Duodenal mucosa (tissue), 2 donors: ENCODE results near the gene NIPAL4.

Experiments used
- H3K27ac ChIP-seq: one replicate; pipeline ENCODE4 v1.7.0; 2013; ENCODE audit warnings: low read depth, low read length
- H3K27me3 ChIP-seq, 2 donors: one replicate each; pipeline ENCODE4 v1.7.0; 2013; ENCODE audit warnings: low read length in 2 of 2, control low read depth in 1 of 2; ENCODE audit not compliant: insufficient read depth in 2 of 2, control insufficient read depth in 1 of 2
- H3K36me3 ChIP-seq, 2 donors: one replicate each; pipeline ENCODE4 v1.7.0; 2013; ENCODE audit warnings: low read length in 2 of 2, control low read depth in 1 of 2; ENCODE audit not compliant: insufficient read depth in 2 of 2, control insufficient read depth in 1 of 2
- H3K4me1 ChIP-seq, 2 donors: one replicate each; pipeline ENCODE4 v1.7.0; 2013; ENCODE audit warnings: low read length in 2 of 2, control low read depth in 1 of 2; ENCODE audit not compliant: insufficient read depth in 2 of 2, control insufficient read depth in 1 of 2
- H3K4me3 ChIP-seq, 2 donors: one replicate each; pipeline ENCODE4 v1.7.0; 2013; ENCODE audit warnings: low read length in 2 of 2, low read depth in 1 of 2
- H3K9ac ChIP-seq, 2 donors: one replicate each; pipeline ENCODE4 v1.7.0; 2013; ENCODE audit warnings: low read length in 2 of 2, low read depth in 1 of 2
- H3K9me3 ChIP-seq, 2 donors: one replicate each; pipeline ENCODE4 v1.7.0; 2013; ENCODE audit warnings: low read length in 2 of 2, control low read depth in 1 of 2; ENCODE audit not compliant: control insufficient read depth in 1 of 2

NIPAL4 gene

DNA sequence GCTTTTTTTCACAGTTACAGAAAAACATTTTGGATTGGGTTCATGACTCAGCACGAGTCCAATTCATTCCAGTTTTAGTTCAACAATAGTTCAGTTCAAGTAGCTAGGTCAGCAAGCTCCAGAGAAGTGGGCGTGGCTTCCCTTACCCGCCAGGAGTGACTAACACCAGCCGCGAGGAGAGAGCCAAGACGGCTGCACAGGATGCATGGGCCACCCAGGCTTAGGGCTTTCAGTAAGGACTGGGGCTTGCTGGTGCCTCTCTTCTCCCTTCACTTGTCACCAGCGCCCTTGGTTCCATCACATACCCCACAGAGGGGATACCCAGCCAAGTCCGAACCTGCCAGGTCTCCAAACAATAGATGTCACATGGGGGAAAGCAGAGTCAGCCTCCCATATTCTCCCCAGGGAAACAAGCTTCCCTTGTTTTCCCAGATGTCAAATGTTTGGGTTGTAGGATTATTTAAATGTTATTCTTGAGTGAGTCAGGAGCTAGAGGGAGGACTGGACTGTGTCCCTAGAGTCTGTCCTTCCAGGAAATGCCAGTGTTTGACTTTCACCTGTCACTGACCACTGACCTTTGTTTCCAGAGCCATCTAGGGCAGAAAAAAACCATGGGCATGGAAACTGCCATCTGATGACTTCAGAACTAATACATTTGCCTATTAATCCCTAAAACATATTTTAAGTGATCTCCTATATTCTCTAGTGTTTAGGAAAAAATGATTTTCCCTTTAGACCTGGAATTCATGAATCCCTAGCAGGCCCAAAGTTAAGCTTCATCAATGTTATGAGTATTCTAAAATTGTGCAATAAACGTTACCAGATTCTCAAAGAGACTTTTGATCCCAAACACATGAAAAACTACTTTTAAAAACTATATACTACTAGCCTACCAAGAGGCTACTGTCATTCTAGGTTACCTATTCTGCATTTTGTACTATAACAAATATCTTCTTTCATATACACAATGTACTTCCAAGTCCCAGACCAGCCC lies 51.9 kb downstream of the NIPAL4 start:
- Histone ChIP-seq H3K9me3 (no peaks in the 10 kb centered on the region), H3K27ac (no peak overlapping the region), H3K36me3 (peaks cover 14 to 17% of the 10 kb centered on the region in 2 donors), H3K9ac (no peak overlapping the region), H3K4me3 (no peak overlapping the region), H3K27me3 (no peaks in the 10 kb centered on the region), H3K4me1 (peaks cover 19 to 26% of the 10 kb centered on the region in 2 donors)

DNA sequence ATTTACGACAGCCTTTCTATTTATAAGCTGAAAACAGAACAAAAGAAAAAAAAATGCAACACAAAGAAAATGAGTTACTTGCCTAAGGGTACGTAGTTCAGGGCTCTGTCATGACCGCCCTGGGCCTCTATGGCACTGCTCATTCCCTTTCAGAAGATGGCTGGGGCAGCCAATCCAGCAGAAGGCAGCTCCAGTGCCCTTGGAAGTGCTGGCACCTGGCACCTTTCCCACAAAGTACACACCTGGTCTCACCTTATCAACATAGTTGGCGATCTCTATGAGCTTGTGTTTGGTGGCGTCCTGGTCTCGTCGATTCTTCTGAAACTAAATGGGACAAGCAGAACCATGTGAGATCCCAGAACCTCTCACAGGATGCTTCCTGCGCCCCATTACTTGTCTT lies 53.2 kb downstream of the NIPAL4 start:
- Histone ChIP-seq H3K36me3 (peaks cover 14 to 17% of the 10 kb centered on the region in 2 donors), H3K4me1 (peaks cover 8 to 16% of the 10 kb centered on the region in 2 donors), H3K27me3 (no peaks in the 10 kb centered on the region), H3K4me3 (no peak overlapping the region), H3K9ac (no peak overlapping the region), H3K27ac (no peak overlapping the region), H3K9me3 (no peaks in the 10 kb centered on the region)

DNA sequence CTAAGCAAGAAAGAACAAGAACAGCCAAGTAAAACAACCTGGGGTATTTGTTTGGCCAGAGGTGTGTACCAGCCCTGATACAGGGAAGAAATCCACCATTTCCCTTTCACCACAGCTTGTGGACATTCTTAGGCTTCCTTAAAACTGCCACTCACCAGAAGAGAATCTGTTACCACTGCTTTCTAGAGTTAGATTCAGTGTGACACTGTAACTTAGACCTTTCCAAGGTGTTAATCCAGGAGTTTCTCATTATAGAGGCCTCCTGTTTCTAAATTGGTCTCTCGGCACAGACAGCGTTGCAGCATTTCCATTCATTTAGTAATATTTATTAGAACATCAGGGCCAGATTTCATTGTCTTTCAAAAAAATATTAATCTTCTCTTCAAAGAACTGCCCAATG lies 55.0 kb downstream of the NIPAL4 start:
- no peak overlapping the region for H3K4me3 ChIP-seq
- H3K27me3 ChIP-seq, result no peaks in the 10 kb centered on the region
- H3K9me3 ChIP-seq, result no peaks in the 10 kb centered on the region
- peaks cover 8 to 11% of the 10 kb centered on the region in 2 donors for H3K36me3 ChIP-seq
- no peak overlapping the region for H3K27ac ChIP-seq
- no peak overlapping the region for H3K9ac ChIP-seq
- H3K4me1 ChIP-seq, result peaks cover 8 to 16% of the 10 kb centered on the region in 2 donors

DNA sequence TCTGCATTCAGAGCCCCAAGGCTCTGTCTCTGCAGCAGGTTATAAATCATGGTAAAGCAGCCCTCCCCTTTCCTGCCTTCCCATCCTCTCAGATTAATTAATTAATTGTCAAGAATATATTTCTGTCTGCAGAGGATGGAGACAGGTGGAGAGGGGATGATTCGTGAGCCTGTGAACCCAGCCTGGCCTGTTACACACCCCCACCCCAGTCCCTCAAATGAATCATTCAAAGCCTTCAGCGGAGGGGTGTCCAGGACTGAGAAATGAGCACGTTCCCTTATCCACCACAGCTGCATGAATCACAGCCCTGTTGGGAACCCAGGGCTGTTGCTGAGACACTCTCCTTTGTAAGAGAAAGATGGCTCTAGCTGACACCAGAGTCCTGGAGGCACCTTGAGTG lies 56.0 kb downstream of the NIPAL4 start:
- H3K36me3 ChIP-seq, result peaks cover 8 to 11% of the 10 kb centered on the region in 2 donors
- peaks cover 10 to 15% of the 10 kb centered on the region in 2 donors for H3K4me1 ChIP-seq

DNA sequence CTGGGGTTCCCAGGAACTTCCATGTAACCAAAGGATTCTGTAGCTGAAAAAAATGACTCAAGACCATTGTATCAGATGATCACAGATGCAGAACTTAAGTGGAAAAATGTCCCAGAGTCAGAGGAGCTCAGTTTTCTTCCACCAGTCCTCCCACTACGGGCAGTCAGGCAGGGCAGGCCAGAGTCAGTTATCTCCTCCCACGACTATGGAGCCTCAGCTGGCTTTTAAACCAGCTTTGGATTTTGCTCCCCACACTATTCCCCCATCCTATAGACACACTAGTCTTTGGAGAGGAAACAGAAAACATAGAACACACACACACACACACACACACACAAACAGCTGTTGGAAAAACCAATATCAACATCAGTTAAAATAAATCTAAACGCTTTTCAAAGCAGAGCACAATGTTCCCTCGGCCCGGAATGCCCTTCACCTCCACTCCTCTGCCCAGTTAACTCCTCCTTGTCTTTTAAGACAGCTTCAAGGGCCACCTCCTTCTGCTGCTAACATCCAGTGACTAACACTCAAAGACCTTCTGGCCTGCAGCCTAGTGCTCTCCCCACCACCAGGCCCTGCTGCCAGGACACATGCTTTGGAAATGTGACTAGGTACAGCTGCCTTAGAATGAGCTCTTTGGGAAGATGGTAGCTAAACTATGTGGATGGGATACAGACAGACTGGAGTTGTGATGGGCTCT lies 56.8 kb downstream of the NIPAL4 start:
- peaks cover 16 to 18% of the 10 kb centered on the region in 2 donors for H3K4me1 ChIP-seq
- no peaks in the 10 kb centered on the region for H3K27me3 ChIP-seq
- peaks cover 8 to 11% of the 10 kb centered on the region in 2 donors for H3K36me3 ChIP-seq
- no peak overlapping the region for H3K4me3 ChIP-seq
- no peaks in the 10 kb centered on the region for H3K9me3 ChIP-seq
- no peak overlapping the region for H3K27ac ChIP-seq
- no peak overlapping the region for H3K9ac ChIP-seq

More for the DNA sequence above, 56.0 kb downstream of the NIPAL4 start:
- Histone ChIP-seq H3K9me3 (no peaks in the 10 kb centered on the region), H3K27ac (no peak overlapping the region), H3K9ac (no peak overlapping the region), H3K4me3 (no peak overlapping the region), H3K27me3 (no peaks in the 10 kb centered on the region)

DNA sequence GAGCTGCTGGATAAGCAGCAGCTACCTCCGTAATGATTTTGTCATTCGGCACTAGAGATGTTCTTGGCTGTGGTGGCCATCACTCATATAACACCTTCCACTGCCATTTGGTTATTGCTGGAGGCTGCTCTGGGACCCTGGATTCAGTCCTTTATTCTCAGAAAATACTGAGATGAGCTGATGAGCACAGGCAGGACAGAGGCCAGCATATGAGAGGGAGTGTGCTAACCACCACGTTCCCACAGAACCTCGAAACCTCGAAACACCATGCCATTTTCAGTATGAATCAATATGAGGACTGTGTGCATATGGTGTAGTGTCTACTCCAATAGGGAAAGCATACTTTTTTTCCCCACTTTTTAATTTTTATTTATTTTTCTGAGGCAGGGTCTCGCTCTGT lies 59.0 kb downstream of the NIPAL4 start:
- H3K4me1 ChIP-seq, result peaks cover 11 to 18% of the 10 kb centered on the region in 2 donors
- peaks cover 0 to 1% of the 10 kb centered on the region in 2 donors for H3K36me3 ChIP-seq
- H3K27ac ChIP-seq, result no peak overlapping the region
- no peaks in the 10 kb centered on the region for H3K27me3 ChIP-seq
- H3K9ac ChIP-seq, result no peak overlapping the region
- no peaks in the 10 kb centered on the region for H3K9me3 ChIP-seq
- H3K4me3 ChIP-seq, result no peak overlapping the region

DNA sequence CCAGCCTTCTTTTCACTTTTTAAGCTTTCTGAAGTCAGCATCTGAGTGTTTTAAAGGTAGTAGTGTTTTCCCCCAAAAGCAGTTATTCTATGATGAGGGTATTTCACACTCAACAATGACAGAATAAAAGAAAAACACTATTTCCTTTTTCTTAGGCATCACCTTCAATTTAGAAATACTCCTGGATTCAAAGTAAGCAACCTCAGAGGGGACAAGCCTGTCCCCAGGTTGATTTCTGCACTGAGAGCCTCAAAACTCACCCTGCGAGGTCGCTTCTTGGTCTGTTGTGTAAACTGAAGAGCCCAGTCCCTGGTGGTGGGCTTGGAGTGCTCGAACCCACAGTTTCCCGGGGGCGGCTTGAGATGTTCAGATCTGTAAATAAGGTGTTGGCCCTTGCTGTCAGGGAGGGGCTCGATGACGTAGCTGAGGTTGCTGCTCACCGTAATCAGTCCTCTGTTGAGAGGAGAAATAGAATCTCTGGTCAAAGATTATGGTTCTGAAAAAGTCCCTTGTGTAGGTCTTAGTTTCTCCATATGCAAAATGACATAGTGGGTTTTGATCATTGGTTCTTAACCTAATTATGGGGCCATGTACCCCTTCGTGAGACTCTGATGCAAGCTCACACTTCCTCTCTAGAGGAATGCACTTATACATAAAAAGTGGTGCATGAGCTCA lies 59.7 kb downstream of the NIPAL4 start:
- peaks cover 11 to 18% of the 10 kb centered on the region in 2 donors for H3K4me1 ChIP-seq
- H3K9me3 ChIP-seq, result no peaks in the 10 kb centered on the region
- no peaks in the 10 kb centered on the region for H3K36me3 ChIP-seq
- H3K27me3 ChIP-seq, result no peaks in the 10 kb centered on the region
- H3K4me3 ChIP-seq, result no peak overlapping the region
- no peak overlapping the region for H3K27ac ChIP-seq
- no peak overlapping the region for H3K9ac ChIP-seq

DNA sequence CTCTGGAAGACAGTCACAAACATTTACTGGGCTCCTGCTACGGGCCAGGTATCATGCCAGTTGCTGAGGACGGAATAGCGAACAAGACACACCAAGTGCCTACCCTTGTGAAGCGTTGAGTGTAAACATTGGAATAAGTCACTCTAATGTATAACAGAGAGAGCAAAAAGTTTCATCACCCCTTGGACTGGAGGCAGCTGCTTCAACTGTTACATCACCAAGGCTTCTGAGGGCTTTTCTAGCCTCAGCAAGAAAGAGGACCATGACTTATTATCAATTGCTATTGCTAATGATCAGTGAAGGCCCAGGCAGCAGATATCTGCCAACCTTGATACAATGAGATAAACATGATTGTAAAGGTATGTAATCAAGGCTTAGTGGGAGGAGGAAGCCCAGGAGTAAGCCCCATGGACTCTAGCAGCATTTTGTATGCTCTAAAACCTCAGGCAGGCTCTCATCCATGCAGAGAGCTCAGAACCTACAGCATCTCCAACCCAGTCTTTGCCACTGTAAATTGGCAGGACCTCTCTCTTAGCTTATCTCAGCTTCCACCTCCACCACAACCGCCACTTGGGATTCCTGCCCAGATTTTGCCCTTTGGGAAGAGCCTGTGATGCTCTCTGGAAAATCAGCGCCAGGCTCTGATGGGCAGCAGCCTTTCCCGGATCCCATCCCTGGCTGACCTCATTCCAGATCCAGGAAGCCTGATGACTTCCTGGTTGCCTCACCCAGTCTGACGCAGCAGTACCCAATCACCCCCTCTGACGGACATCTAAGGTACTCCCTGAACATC lies 61.1 kb downstream of the NIPAL4 start:
- Histone ChIP-seq H3K36me3 (peaks cover 0 to 2% of the 10 kb centered on the region in 2 donors), H3K27ac (no peak overlapping the region), H3K9me3 (no peaks in the 10 kb centered on the region), H3K4me3 (no peak overlapping the region), H3K4me1 (peaks cover 13 to 16% of the 10 kb centered on the region in 2 donors), H3K27me3 (no peaks in the 10 kb centered on the region), H3K9ac (no peak overlapping the region)

DNA sequence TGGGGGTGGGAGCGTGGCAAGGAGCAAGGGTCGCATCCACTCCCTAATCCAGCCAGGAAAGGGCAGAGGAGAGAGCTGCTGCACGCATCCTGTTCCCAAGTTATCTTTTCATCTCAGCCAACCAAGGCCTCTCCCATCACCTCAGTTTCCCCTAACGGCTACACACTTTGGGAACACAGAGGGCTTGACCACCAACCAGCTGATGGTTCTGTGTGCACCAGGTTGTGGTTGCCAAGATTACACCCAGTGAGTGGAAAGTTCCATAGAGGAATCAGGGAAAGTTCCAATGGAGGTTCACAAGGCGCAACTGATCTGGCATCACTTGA lies 61.7 kb downstream of the NIPAL4 start:
- Histone ChIP-seq H3K4me3 (no peak overlapping the region), H3K4me1 (peaks cover 11 to 12% of the 10 kb centered on the region in 2 donors), H3K9me3 (no peaks in the 10 kb centered on the region), H3K36me3 (peaks cover 0 to 2% of the 10 kb centered on the region in 2 donors), H3K9ac (no peak overlapping the region), H3K27ac (no peak overlapping the region), H3K27me3 (no peaks in the 10 kb centered on the region)
